BE2C (cell line): ENCODE measurements around the gene HSPA9. TPM values are rescaled to one million over a fixed set of nuclear protein-coding genes. Genes with fewer than 3 reads are reported as not detected.

Experiments used
- DNase-seq: peaks from one replicate; pipeline ENCODE4 v3.0.0-alpha.2; 2020
- H3K27me3 ChIP-seq: fragments of 250-450 bp; sonication (Bioruptor Pico); 2 replicates; pipeline ENCODE4 v1.5.1; 2020; ENCODE audit warnings: mild to moderate bottlenecking
- H3K36me3 ChIP-seq: fragments of 250-450 bp; sonication (Bioruptor Pico); 2 replicates; pipeline ENCODE4 v1.5.1; 2020; ENCODE audit warnings: mild to moderate bottlenecking
- H3K4me1 ChIP-seq: fragments of 250-450 bp; sonication (Bioruptor Pico); 2 replicates; pipeline ENCODE4 v1.5.1; 2020
- H3K4me3 ChIP-seq: 2 replicates; pipeline ENCODE4 v1.5.1; 2011; ENCODE audit warnings: low read depth, low read length
- H3K9me3 ChIP-seq: fragments of 250-450 bp; sonication (Bioruptor Pico); 2 replicates; pipeline ENCODE4 v1.5.1; 2020
- polyA plus RNA-seq: library from polyadenylated mRNA; unstranded; fragments of >200 nt; gene quantifications from one replicate; pipeline ENCODE4 v1.2.1, GENCODE V29; 2012; ENCODE audit warnings: low read depth, missing spikeins; ENCODE audit not compliant: insufficient read length, insufficient read depth
- TF ChIP-seq, protein P1 (sequence below): IDR thresholded peaks from 2 replicates; pipeline ENCODE4 v1.5.1; 2012; ENCODE audit warnings: mild to moderate bottlenecking, low read depth, low read length

The HSPA9 gene
- 1,185 TPM for polyA plus RNA-seq

GRCh38 chr5:138575194-138576015 lies at the start of gene HSPA9:
Gene HSPA9 (minus strand): TSS chr5:138575401. CDS start chr5:138575318, 83 bp downstream.
- peak; percentile 99 for DNase-seq
- Histone ChIP-seq H3K4me1 (no peaks in the 10 kb centered on the region; the same call in 1 of the 2 replicates), H3K27me3 (no peaks in the 10 kb centered on the region), H3K9me3 (no peaks in the 10 kb centered on the region), H3K36me3 (peaks cover 45% of the 10 kb centered on the region), H3K4me3 (peak within 1 kb of the TSS; percentile 85)
- TF ChIP-seq, protein P1, sequence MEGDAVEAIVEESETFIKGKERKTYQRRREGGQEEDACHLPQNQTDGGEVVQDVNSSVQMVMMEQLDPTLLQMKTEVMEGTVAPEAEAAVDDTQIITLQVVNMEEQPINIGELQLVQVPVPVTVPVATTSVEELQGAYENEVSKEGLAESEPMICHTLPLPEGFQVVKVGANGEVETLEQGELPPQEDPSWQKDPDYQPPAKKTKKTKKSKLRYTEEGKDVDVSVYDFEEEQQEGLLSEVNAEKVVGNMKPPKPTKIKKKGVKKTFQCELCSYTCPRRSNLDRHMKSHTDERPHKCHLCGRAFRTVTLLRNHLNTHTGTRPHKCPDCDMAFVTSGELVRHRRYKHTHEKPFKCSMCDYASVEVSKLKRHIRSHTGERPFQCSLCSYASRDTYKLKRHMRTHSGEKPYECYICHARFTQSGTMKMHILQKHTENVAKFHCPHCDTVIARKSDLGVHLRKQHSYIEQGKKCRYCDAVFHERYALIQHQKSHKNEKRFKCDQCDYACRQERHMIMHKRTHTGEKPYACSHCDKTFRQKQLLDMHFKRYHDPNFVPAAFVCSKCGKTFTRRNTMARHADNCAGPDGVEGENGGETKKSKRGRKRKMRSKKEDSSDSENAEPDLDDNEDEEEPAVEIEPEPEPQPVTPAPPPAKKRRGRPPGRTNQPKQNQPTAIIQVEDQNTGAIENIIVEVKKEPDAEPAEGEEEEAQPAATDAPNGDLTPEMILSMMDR, result no peak

DNA sequence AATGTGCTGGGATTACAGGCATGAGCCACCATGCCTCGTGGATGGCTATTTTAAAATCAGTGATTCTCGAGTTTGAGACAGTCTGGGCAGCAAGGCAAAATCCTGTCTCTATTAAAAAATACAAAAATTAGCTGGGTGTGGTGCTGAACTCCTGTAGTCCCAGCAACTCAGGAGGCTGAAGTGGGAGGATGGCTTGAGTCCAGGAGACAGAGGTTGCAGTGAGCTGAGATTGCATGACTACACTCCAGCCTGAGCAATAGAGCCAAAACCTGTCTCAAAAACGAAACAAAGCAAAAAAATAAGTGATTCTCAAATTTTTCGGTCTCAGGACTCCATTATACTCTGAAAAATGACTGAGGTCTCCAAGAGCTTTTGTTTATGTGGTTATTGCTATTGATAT lies 47.9 kb upstream of the HSPA9 start:
- Histone ChIP-seq H3K9me3 (no peaks in the 10 kb centered on the region), H3K36me3 (no peaks in the 10 kb centered on the region), H3K27me3 (no peaks in the 10 kb centered on the region), H3K4me1 (no peaks in the 10 kb centered on the region), H3K4me3 (no peak overlapping the region)
- DNase-seq, result no peak
- TF ChIP-seq, protein P1, result no peak

- Histone ChIP-seq H3K27me3 (no peaks in the 10 kb centered on the region), H3K36me3 (no peaks in the 10 kb centered on the region), H3K9me3 (no peaks in the 10 kb centered on the region), H3K4me3 (no peak overlapping the region), H3K4me1 (no peaks in the 10 kb centered on the region)
- TF ChIP-seq, protein P1, result no peak
- DNase-seq, result no peak
Measured at GRCh38 chr5:138622051-138622450, 46.9 kb upstream of the HSPA9 start.

DNA sequence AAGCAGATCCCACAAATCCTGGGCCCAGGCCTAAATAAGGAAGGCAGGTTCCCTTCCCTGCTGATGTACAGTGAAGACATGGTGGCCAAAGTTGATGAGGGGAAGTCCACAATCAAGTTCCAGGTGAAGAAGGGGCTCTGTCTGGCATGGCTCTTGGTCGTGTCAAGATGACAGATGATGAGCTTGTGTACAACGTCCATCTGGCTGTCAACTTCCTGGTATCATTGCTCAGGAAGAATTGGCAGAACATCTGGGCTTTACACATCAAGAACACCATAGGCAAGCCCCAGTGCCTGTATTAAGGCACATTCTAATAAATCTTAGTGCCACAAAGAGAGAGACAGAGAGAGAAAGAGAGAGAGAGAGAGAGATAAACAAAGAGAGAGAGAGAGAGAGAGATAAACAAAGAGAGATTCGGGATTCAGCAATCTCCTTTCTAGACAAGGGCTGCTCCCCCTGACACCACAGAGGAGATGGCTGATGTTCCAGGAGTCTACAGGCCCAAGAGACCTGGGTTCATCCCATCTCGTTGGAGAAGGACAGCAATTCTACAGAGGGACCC lies 45.5 kb upstream of the HSPA9 start:
- Histone ChIP-seq H3K36me3 (no peaks in the 10 kb centered on the region), H3K4me3 (no peak overlapping the region), H3K4me1 (no peaks in the 10 kb centered on the region), H3K27me3 (no peaks in the 10 kb centered on the region), H3K9me3 (no peaks in the 10 kb centered on the region)
- TF ChIP-seq, protein P1, result no peak
- DNase-seq, result no peak

DNA sequence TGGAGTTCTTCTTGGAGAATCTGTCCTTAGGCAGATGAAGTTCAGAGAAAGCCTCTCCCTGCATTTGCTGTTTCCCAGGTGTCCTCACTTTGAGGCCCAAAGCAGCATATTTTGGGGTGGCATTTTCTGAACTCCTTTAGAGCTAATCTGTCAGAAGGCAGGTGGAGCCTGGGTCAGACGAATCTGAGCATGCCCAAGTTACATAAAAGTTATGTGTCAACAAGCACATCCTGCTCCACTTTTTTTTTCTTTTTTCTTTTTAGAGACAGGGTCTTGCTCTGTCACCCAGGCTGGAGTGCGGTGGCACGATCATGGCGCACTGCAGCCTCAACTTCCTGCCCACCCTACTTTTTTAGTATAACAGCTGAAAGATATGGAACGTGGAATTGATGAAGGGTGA lies 41.3 kb upstream of the HSPA9 start:
- no peak for DNase-seq
- TF ChIP-seq, protein P1, result no peak
- Histone ChIP-seq H3K36me3 (no peaks in the 10 kb centered on the region), H3K4me3 (no peak overlapping the region), H3K9me3 (no peaks in the 10 kb centered on the region), H3K27me3 (no peaks in the 10 kb centered on the region), H3K4me1 (peaks cover 3% of the 10 kb centered on the region; the same call in 1 of the 2 replicates)

DNA sequence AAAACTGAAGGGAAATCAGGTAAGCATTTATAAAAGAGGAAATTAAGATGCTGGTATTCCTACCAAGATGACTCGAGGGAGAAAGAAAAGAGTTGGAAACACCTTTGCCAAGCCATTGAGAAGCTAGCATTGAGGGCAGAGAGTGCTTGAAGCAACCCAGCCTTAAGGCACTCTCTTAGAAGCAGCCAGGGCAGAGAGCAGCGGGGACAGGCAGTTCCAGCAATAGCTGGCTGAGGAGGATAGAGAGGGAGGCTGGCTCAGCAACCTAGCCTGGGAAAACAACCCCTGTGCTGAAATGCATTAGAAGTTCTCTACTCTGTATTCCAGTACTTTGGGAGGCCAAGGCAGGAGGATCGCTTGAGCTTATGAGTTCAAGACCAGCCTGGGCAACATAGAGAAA lies 40.3 kb upstream of the HSPA9 start:
- TF ChIP-seq, protein P1, result no peak
- H3K9me3 ChIP-seq, result no peaks in the 10 kb centered on the region
- no peak overlapping the region for H3K4me3 ChIP-seq
- no peaks in the 10 kb centered on the region for H3K36me3 ChIP-seq
- H3K27me3 ChIP-seq, result no peaks in the 10 kb centered on the region
- H3K4me1 ChIP-seq, result peaks cover 7% of the 10 kb centered on the region
- DNase-seq, result no peak
